CD14-positive monocyte (primary cell): Measurements from ENCODE around the gene RHOT2. TPM values are rescaled to one million over a fixed set of nuclear protein-coding genes. Genes with fewer than 3 reads are reported as not detected.

ENCODE experiments used
- DNase-seq, 3 donors: peaks; one replicate each; pipeline ENCODE4 v3.0.0-alpha.2; 2011 to 2022
- H2AFZ ChIP-seq: 2 replicates; pipeline ENCODE4 v1.6.0; 2012; ENCODE audit warnings: mild to moderate bottlenecking, low read depth, low read length, inconsistent platforms; ENCODE audit not compliant: insufficient read depth, poor library complexity, severe bottlenecking
- H3K27ac ChIP-seq, 2 donors: 1 replicate in 1 of 2; 2 replicates in 1 of 2; pipeline ENCODE4 v1.5.1; 2012 to 2013; ENCODE audit warnings: low read length in 2 of 2, control low read depth in 1 of 2, inconsistent platforms in 1 of 2, low read depth in 1 of 2, mild to moderate bottlenecking in 1 of 2
- H3K27me3 ChIP-seq, 2 donors: one replicate each; pipeline versions ENCODE4 v1.6.0 to v1.6.1; 2011 to 2013; ENCODE audit warnings: low read length in 2 of 2; ENCODE audit not compliant: control insufficient read depth in 2 of 2, insufficient read depth in 2 of 2
- H3K36me3 ChIP-seq, 2 donors: replicated peaks in 1 of 2; 1 replicate in 1 of 2; 2 replicates in 1 of 2; pipeline versions ENCODE4 v1.5.1 to v1.6.1; 2012 to 2013; ENCODE audit warnings: low read length in 2 of 2, control low read depth in 1 of 2, inconsistent platforms in 1 of 2, mild to moderate bottlenecking in 1 of 2; ENCODE audit not compliant: insufficient read depth in 2 of 2, control insufficient read depth in 1 of 2
- H3K4me1 ChIP-seq, 2 donors: 1 replicate in 1 of 2; 2 replicates in 1 of 2; pipeline versions ENCODE4 v1.5.1 to v1.6.1; 2012 to 2013; ENCODE audit warnings: low read length in 2 of 2, control low read depth in 1 of 2, inconsistent platforms in 1 of 2, mild to moderate bottlenecking in 1 of 2, moderate library complexity in 1 of 2; ENCODE audit not compliant: insufficient read depth in 2 of 2, control insufficient read depth in 1 of 2
- H3K4me2 ChIP-seq: replicated peaks from 2 replicates; pipeline ENCODE3; 2012; ENCODE audit warnings: low read length, moderate library complexity, mild to moderate bottlenecking; ENCODE audit not compliant: poor library complexity, severe bottlenecking; ENCODE audit errors: extremely low read depth
- H3K4me3 ChIP-seq, 3 experiments: fragments of 200-600 bp in 1 of 3; sonication (generic) in 1 of 3; replicated peaks in 1 of 3; 1 replicate in 2 of 3; 2 replicates in 1 of 3; pipeline ENCODE4 v1.5.1; 2011 to 2013; ENCODE audit warnings: low read length in 3 of 3, mild to moderate bottlenecking in 3 of 3, control low read depth in 2 of 3, low read depth in 2 of 3, inconsistent platforms in 1 of 3, moderate library complexity in 1 of 3
- H3K79me2 ChIP-seq: 2 replicates; pipeline ENCODE4 v1.6.0; 2012; ENCODE audit warnings: mild to moderate bottlenecking, control low read depth, inconsistent platforms, low read length, moderate library complexity; ENCODE audit not compliant: insufficient read depth
- H3K9ac ChIP-seq: 2 replicates; pipeline ENCODE4 v1.6.0; 2017; ENCODE audit warnings: low read length, mild to moderate bottlenecking; ENCODE audit not compliant: insufficient read depth, poor library complexity, severe bottlenecking
- H3K9me3 ChIP-seq, 2 donors: replicated peaks in 1 of 2; 1 replicate in 1 of 2; 2 replicates in 1 of 2; pipeline versions ENCODE4 v1.5.1 to v1.6.1; 2012 to 2013; ENCODE audit warnings: low read length in 2 of 2, control low read depth in 1 of 2; ENCODE audit not compliant: control insufficient read depth in 1 of 2, insufficient read depth in 1 of 2
- H4K20me1 ChIP-seq: 2 replicates; pipeline ENCODE4 v1.6.0; 2012; ENCODE audit warnings: mild to moderate bottlenecking, low read length, control low read depth, moderate library complexity; ENCODE audit not compliant: insufficient read depth
- H3K27ac Mint-ChIP-seq, 7 donors: one replicate each; pipeline ENCODE4 v1.8.0; 2020; ENCODE audit warnings: mild to moderate bottlenecking in 7 of 7, mixed read lengths in 7 of 7, moderate library complexity in 6 of 7, inconsistent platforms in 2 of 7
- H3K27me3 Mint-ChIP-seq, 3 donors: one replicate each; pipeline ENCODE4 v1.8.0; 2021 to 2022; ENCODE audit warnings: low read depth in 3 of 3, mild to moderate bottlenecking in 3 of 3, mixed read lengths in 3 of 3, moderate library complexity in 3 of 3, inconsistent platforms in 1 of 3
- H3K36me3 Mint-ChIP-seq, 2 donors: one replicate each; pipeline ENCODE4 v1.8.0; 2020; ENCODE audit warnings: mixed read lengths in 2 of 2, inconsistent platforms in 1 of 2, mild to moderate bottlenecking in 1 of 2
- H3K4me1 Mint-ChIP-seq: one replicate; pipeline ENCODE4 v1.8.0; 2020; ENCODE audit warnings: mild to moderate bottlenecking, mixed read lengths
- H3K4me3 Mint-ChIP-seq, 2 donors: one replicate each; pipeline ENCODE4 v1.8.0; 2020; ENCODE audit warnings: mild to moderate bottlenecking in 2 of 2, mixed read lengths in 2 of 2, moderate library complexity in 1 of 2
- H3K9me3 Mint-ChIP-seq, 7 donors: one replicate each; pipeline ENCODE4 v1.8.0; 2020 to 2022; ENCODE audit warnings: mixed read lengths in 7 of 7, mild to moderate bottlenecking in 6 of 7, moderate library complexity in 6 of 7, inconsistent platforms in 2 of 7
- WGBS: methylation state at CpG from one replicate; pipeline ENCODE4 v1.1.5; 2013; ENCODE audit warnings: missing lambda C conversion rate; ENCODE audit not compliant: insufficient coverage; 5-methylcytosine and 5-hydroxymethylcytosine counted together
- intact Hi-C, 2 donors: fragments of 100-400 bp; cut with micrococcal nuclease; formaldehyde crosslinking; loops; one replicate each; pipeline versions ENCODE4 v1.15.0 to v1.15.1; 2023
- polyA plus RNA-seq, 3 donors: library from polyadenylated mRNA; depleted of rRNA in 1 of 3; unstranded in 2 of 3; stranded (reverse) in 1 of 3; fragments of 300-500 nt in 2 of 3; fragments of >200 nt in 1 of 3; fragmentation: Illumina TruSeq in 2 of 3; gene quantifications; 1 replicate in 2 of 3; 2 replicates in 1 of 3; pipeline ENCODE4 v1.2.3, GENCODE V29; 2012 to 2021
- TF ChIP-seq, protein P1 (sequence below): fragments of 200-600 bp; IDR thresholded peaks from one replicate; pipeline ENCODE4 v1.8.0; 2022; ENCODE audit warnings: antibody characterized with exemption, mild to moderate bottlenecking

RHOT2 gene
- polyA plus RNA-seq, 3 donors = 25.4 to 276 (median 26.3) TPM

- intact Hi-C loops = no loop called here
- no peaks in the 10 kb centered on the region for H3K27me3 ChIP-seq
- 93% methylated on average over 27 of the region's 41 CpGs for WGBS
- H3K4me1 Mint-ChIP-seq = no peaks in the 10 kb centered on the region
- H4K20me1 ChIP-seq = peaks cover 92% of the 10 kb centered on the region
- peaks cover 38 to 54% of the 10 kb centered on the region in 2 donors for H3K36me3 ChIP-seq
- H3K27ac ChIP-seq = no peak overlapping the region
- H3K27me3 Mint-ChIP-seq = peaks cover 0 to 1% (median 0%) of the 10 kb centered on the region in 3 donors
- H3K4me2 ChIP-seq = no peak overlapping the region
- TF ChIP-seq, protein P1, sequence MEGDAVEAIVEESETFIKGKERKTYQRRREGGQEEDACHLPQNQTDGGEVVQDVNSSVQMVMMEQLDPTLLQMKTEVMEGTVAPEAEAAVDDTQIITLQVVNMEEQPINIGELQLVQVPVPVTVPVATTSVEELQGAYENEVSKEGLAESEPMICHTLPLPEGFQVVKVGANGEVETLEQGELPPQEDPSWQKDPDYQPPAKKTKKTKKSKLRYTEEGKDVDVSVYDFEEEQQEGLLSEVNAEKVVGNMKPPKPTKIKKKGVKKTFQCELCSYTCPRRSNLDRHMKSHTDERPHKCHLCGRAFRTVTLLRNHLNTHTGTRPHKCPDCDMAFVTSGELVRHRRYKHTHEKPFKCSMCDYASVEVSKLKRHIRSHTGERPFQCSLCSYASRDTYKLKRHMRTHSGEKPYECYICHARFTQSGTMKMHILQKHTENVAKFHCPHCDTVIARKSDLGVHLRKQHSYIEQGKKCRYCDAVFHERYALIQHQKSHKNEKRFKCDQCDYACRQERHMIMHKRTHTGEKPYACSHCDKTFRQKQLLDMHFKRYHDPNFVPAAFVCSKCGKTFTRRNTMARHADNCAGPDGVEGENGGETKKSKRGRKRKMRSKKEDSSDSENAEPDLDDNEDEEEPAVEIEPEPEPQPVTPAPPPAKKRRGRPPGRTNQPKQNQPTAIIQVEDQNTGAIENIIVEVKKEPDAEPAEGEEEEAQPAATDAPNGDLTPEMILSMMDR = no peak
- no peak overlapping the region for H3K9ac ChIP-seq
- no peak overlapping the region for H2AFZ ChIP-seq
- peaks cover 16 to 73% of the 10 kb centered on the region in 2 donors for H3K36me3 Mint-ChIP-seq
- peaks cover 50% of the 10 kb centered on the region for H3K79me2 ChIP-seq
- no peak overlapping the region for H3K4me3 Mint-ChIP-seq
- no peak overlapping the region for H3K4me3 ChIP-seq
- DNase-seq = no peak
- H3K9me3 ChIP-seq = no peaks in the 10 kb centered on the region
- H3K27ac Mint-ChIP-seq = no peak overlapping the region
- H3K9me3 Mint-ChIP-seq = peaks cover 0 to 3% (median 0%) of the 10 kb centered on the region in 7 donors
- H3K4me1 ChIP-seq = no peaks in the 10 kb centered on the region
Measured at GRCh38 chr16:620700-621525, 47.0 kb upstream of the RHOT2 start.

DNA sequence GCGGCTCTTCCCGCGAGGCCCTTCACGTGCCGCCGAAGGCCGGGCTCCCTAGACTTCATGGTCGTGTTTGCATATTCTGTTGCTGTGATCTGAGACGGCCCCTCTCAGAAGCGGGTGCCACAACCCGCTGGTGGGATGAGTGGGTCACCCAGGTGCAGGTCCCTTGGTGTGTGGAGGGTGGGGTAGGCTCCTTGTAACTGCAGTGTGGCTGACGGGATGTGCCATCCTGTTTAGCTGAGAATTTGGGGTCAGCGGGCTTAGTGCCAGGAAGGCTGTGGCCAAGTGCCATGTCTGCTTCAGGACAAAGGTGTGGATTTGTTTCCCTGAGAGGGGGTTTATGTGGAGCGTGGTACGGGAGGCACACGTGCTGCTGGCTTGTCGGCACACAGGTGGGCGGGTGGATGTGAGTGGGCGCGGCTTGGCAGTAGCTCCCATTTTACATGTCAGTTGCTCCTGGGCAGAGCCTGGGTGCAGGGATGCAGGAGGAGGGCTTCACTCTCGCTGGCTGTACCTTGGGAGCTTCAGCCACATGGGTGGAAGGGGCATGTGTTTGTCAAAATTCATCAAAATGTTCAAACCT is 46.3 kb upstream of the RHOT2 start:
- TF ChIP-seq, protein P1 = no peak

More for the DNA sequence above, 46.3 kb upstream of the RHOT2 start:
- Histone ChIP-seq H3K27ac (no peak overlapping the region), H3K9me3 (no peaks in the 10 kb centered on the region), H3K9ac (no peak overlapping the region), H3K36me3 (peaks cover 41 to 61% of the 10 kb centered on the region in 2 donors), H4K20me1 (peaks cover 87% of the 10 kb centered on the region), H3K27me3 (no peaks in the 10 kb centered on the region), H3K4me1 (no peaks in the 10 kb centered on the region), H3K4me2 (no peak overlapping the region), H3K4me3 (no peak overlapping the region), H3K79me2 (peaks cover 50% of the 10 kb centered on the region), H2AFZ (no peak overlapping the region)
- H3K27ac Mint-ChIP-seq = peak overlapping the region in 2 of 7 donors; percentile 20 to 69
- peaks cover 0 to 1% (median 0%) of the 10 kb centered on the region in 3 donors for H3K27me3 Mint-ChIP-seq
- H3K9me3 Mint-ChIP-seq = peaks cover 0 to 3% (median 0%) of the 10 kb centered on the region in 7 donors
- intact Hi-C loops = no loop called here
- no peak for DNase-seq
- H3K4me3 Mint-ChIP-seq = no peak overlapping the region
- 96% methylated on average over 21 of the region's 21 CpGs for WGBS
- peaks cover 22 to 76% of the 10 kb centered on the region in 2 donors for H3K36me3 Mint-ChIP-seq
- no peaks in the 10 kb centered on the region for H3K4me1 Mint-ChIP-seq
